Neural crest cell (in vitro differentiated cells): ENCODE data around the gene PCDH19. TPM values are rescaled to one million over a fixed set of nuclear protein-coding genes. Genes with fewer than 3 reads are reported as not detected.

ENCODE experiments used
- DNase-seq: peaks from one replicate; pipeline ENCODE4 v3.0.0; 2021; ENCODE audit warnings: low read depth, mixed read lengths, low spot score
- H3K27ac Mint-ChIP-seq: one replicate; pipeline ENCODE4 v1.8.0; 2021; ENCODE audit warnings: mild to moderate bottlenecking, mixed read lengths; ENCODE audit not compliant: unreplicated experiment
- H3K27me3 Mint-ChIP-seq: 2 replicates; pipeline ENCODE4 v1.8.0; 2021; ENCODE audit warnings: low read depth, mild to moderate bottlenecking, mixed read lengths
- H3K36me3 Mint-ChIP-seq: 2 replicates; pipeline ENCODE4 v1.8.0; 2021; ENCODE audit warnings: low read depth, mild to moderate bottlenecking, mixed read lengths
- H3K4me1 Mint-ChIP-seq: 2 replicates; pipeline ENCODE4 v1.8.0; 2021; ENCODE audit warnings: mixed read lengths
- H3K4me3 Mint-ChIP-seq: one replicate; pipeline ENCODE4 v1.8.0; 2021; ENCODE audit warnings: mild to moderate bottlenecking, mixed read lengths
- H3K9me3 Mint-ChIP-seq: 2 replicates; pipeline ENCODE4 v1.8.0; 2021; ENCODE audit warnings: mixed read lengths
- total RNA-seq: library from RNA; stranded (reverse); gene quantifications from 2 replicates; pipeline ENCODE4 v1.2.1, GENCODE V29; 2021
- TF ChIP-seq, protein P1 (sequence below): fragments of 200-600 bp; sonication (generic); conservative IDR thresholded peaks from 2 replicates; pipeline ENCODE4 v1.5.0; 2021; ENCODE audit warnings: antibody characterized with exemption, mild to moderate bottlenecking

The PCDH19 gene
- total RNA-seq, 1 donor from 2014 or later, result 30.2 TPM

- no peak overlapping the region for H3K27ac Mint-ChIP-seq
- peaks cover 23% of the 10 kb centered on the region for H3K36me3 Mint-ChIP-seq
- H3K4me3 Mint-ChIP-seq, result peak overlapping the region; percentile 83
- peaks cover 94% of the 10 kb centered on the region for H3K27me3 Mint-ChIP-seq
- no peak for DNase-seq
- TF ChIP-seq, protein P1, sequence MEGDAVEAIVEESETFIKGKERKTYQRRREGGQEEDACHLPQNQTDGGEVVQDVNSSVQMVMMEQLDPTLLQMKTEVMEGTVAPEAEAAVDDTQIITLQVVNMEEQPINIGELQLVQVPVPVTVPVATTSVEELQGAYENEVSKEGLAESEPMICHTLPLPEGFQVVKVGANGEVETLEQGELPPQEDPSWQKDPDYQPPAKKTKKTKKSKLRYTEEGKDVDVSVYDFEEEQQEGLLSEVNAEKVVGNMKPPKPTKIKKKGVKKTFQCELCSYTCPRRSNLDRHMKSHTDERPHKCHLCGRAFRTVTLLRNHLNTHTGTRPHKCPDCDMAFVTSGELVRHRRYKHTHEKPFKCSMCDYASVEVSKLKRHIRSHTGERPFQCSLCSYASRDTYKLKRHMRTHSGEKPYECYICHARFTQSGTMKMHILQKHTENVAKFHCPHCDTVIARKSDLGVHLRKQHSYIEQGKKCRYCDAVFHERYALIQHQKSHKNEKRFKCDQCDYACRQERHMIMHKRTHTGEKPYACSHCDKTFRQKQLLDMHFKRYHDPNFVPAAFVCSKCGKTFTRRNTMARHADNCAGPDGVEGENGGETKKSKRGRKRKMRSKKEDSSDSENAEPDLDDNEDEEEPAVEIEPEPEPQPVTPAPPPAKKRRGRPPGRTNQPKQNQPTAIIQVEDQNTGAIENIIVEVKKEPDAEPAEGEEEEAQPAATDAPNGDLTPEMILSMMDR, result no peak
- peaks cover 2% of the 10 kb centered on the region for H3K9me3 Mint-ChIP-seq
- peaks cover 62% of the 10 kb centered on the region for H3K4me1 Mint-ChIP-seq
Measured at GRCh38 chrX:100407147-100407783, 2.8 kb downstream of the PCDH19 start.

DNA sequence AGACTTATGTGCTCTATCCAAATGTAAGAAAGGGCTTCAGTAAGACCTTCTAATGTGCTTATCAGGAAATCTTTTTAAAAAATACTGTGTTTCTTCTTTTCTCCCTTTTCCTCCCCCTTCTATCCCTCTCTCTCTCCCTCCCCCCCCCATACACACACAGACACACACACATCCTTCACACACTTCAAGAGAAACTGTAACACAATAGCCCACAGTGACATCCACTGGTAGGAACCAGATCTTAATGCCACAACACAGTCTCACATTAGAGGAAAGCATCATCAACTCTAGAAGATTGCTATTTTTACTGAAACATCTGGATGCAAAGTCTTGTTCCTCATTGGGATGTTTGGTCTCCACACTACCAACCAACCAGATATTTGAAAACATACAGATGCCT lies 4.6 kb downstream of the PCDH19 start:
- DNase-seq, result no peak
- peaks cover 49% of the 10 kb centered on the region for H3K4me1 Mint-ChIP-seq
- peak overlapping the region; percentile 83 for H3K4me3 Mint-ChIP-seq
- peaks cover 23% of the 10 kb centered on the region for H3K36me3 Mint-ChIP-seq
- H3K27ac Mint-ChIP-seq, result no peak overlapping the region
- H3K9me3 Mint-ChIP-seq, result peaks cover 2% of the 10 kb centered on the region
- TF ChIP-seq, protein P1, result no peak
- H3K27me3 Mint-ChIP-seq, result peaks cover 80% of the 10 kb centered on the region

DNA sequence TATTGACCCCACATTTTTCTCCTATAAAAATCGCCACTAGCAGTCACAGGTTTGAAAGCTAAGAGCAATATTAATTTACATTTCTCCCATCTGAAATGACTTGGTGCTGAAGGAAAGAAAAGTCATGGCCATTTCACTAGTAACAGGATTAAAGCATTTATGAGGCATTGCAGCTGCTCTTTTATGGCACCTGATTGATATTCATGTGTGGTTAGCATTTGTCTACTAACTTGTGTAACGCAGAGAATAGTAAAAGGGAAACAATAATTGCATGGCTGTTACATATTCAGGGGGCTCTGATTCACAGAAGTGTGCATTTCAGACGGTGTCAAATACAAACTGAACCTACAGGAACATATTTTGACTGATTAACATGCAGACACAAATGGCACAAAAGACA lies 5.2 kb downstream of the PCDH19 start:
- TF ChIP-seq, protein P1, result no peak
- DNase-seq, result no peak
- H3K4me3 Mint-ChIP-seq, result peak overlapping the region; percentile 83
- peaks cover 75% of the 10 kb centered on the region for H3K27me3 Mint-ChIP-seq
- peaks cover 23% of the 10 kb centered on the region for H3K36me3 Mint-ChIP-seq
- H3K4me1 Mint-ChIP-seq, result peaks cover 50% of the 10 kb centered on the region
- H3K9me3 Mint-ChIP-seq, result peaks cover 2% of the 10 kb centered on the region
- no peak overlapping the region for H3K27ac Mint-ChIP-seq

GRCh38 chrX:100395781-100396180 lies 14.3 kb downstream of the PCDH19 start:
- no peak for DNase-seq
- TF ChIP-seq, protein P1, result no peak
- H3K27ac Mint-ChIP-seq, result no peak overlapping the region
- peaks cover 29% of the 10 kb centered on the region for H3K27me3 Mint-ChIP-seq
- no peaks in the 10 kb centered on the region for H3K9me3 Mint-ChIP-seq
- H3K4me3 Mint-ChIP-seq, result peak overlapping the region; percentile 33
- H3K4me1 Mint-ChIP-seq, result peaks cover 43% of the 10 kb centered on the region
- H3K36me3 Mint-ChIP-seq, result peaks cover 5% of the 10 kb centered on the region

DNA sequence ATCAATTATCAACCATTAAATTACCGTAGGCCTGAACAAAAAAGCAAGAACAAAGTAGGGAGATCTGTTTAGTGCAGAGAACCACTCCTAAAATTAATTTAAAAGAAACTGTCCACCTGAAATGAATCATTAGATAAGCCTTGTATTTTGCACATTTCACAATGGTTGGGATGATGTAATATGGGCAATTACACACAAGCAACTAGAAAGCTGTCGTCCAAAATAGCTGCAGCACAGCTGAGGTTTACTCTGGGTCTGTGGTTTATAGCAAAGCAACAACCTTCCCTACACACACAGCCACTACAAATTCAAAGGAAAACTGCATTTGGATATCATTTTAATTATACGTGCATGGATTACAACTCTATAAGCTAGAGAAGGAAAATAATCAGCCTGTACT lies 28.5 kb downstream of the PCDH19 start:
- Mint-ChIP-seq H3K9me3 (no peaks in the 10 kb centered on the region), H3K4me1 (peaks cover 45% of the 10 kb centered on the region), H3K4me3 (no peak overlapping the region), H3K27ac (no peak overlapping the region), H3K36me3 (no peaks in the 10 kb centered on the region), H3K27me3 (no peaks in the 10 kb centered on the region)
- no peak for DNase-seq
- TF ChIP-seq, protein P1, result no peak
